ENCODE measurements around the gene OR2F2.

The OR2F2 gene

DNA sequence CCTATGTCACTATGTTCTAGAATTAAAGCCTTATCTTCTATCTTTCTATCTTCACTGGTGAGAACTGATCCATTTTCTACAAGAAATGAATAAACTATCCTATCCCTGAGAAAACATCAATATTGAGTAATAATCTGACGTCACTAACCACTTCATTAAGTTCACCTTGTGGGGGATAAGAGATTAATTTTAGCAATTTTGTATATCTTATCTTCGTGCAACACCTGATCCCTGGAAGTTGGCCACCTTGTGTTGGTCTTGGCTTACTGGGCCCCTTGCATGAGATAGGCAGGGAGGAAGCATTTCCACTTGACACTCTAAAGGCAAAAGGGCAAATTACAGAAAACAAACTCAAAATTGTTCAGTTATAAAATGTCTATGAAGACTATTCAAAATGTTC lies 45.0 kb downstream of the OR2F2 start:
- no peak for DNase-seq

DNA sequence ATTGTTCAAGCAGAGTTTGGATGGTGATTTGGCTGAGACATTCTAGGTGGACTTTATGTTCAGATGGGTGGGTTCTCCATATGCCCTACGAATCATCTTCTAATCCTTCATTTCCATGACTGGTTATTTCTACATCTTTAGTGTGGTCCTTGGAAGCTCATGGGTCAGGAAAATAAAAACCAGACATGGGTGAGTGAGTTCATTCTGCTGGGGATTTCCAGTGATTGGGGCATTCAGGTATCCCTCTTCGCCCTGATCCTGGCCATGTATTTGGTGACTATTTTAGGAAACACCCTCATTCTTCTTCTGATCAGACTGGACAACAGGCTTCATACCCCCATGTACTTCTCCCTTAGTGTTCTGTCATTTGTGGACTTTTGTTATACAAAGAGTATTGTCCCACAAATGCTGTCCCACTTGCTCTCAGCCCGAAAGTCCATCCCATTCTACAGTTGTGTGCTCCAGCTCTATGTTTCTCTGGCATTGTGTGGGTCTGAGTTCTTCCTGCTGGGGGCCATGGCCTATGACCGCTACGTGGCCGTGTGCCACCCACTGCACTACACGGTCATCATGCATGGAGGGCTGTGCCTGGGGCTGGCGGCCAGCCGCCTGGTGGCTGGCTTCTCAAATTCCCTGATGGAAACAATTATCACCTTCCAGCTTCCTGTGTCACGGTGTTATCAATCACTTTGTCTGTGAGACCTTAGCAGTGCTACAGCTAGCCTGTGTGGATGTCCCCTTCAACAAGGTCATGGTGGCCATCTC lies 45.9 kb downstream of the OR2F2 start:
- no peak for DNase-seq

DNA sequence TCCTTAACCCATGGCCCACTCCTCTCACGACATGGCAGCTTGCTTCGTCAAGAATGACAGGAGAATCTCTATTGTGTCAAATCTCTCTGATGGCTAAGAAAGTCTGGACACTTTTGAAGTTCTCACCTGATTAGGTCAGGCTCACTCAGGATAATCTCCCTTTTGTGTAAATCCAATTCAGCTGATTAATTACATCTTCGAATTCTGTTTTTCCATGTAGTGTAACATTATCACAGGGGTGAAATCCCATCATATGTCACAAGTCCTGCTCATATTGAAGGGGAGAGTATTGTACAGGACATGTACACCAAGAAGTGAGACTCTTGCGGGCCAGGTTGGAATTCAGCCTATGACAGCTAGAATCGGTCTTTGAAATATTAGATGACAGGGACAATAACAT lies 48.9 kb downstream of the OR2F2 start:
- DNase-seq, result no peak

Data from bone marrow (tissue), 2 donors.